A204.1 (cell line): ENCODE results near the gene PRKCZ.
A peak's percentile ranks its signal among the peaks of the same experiment; 100 is the strongest.

Experiments used
- FAIRE-seq: peaks from 2 replicates; lab custom pipeline; 2012; peaks lifted over from hg19 to GRCh38; lab: Jason Lieb, UNC

Gene PRKCZ

DNA sequence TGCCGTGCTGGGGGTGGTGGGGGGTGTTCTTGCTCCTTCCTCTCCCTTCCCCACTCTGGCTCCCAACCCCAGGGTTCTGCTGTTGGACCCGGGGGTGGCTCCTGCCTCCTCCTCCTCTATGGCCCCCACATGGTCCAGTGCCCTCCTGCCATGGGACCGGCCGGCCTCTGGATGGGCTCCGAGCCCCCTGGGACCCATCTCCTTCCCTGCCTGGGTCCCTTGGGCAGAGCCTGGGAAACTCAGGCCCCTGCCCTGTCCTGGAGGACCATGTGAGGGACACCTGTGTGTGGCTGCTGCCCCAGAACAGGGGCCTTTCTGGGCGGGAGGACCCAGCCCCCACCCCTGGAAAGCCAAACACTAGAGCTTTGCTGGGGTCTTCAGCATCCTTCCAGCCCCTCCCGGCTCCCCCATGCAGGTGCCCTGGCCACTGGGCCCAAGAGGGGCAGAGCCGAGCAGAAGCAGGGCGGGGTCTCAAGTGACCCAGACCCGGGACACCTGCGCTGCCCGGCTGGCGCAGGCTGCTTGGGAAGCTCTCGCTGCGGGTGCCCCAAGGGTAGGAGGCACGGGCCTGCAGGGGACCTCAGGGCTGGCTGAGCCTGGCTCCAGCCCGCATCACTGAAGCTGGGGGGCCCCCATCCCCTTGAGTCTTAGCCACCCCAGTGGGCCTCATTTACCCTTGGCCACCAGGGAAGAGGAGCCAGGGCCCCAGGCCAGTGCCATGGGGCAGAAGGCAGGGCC is 146.9 kb downstream of the PRKCZ start:
- FAIRE-seq = no peak

DNA sequence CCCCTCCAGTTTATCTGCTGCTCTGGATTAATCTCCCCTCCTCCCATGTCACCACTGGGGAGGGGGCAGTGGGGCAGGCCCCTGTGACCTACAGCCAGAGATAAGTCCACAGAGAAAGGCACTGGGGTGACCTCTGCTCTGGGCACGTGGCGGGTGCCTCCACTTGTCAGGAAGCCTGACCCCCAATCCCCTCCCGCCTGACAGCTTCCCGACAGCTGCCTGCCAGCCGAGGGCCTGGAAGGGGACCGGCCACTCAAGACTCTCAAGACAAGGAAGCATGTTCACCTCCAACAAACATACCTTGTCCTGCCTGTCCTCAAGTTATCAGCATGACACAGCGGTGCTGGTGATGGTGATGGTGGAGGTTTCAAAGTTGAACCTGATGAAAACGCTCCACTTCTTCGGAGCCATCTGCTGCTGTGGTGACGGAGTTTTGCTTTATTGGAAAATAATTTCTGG is 147.5 kb downstream of the PRKCZ start:
- FAIRE-seq = no peak

DNA sequence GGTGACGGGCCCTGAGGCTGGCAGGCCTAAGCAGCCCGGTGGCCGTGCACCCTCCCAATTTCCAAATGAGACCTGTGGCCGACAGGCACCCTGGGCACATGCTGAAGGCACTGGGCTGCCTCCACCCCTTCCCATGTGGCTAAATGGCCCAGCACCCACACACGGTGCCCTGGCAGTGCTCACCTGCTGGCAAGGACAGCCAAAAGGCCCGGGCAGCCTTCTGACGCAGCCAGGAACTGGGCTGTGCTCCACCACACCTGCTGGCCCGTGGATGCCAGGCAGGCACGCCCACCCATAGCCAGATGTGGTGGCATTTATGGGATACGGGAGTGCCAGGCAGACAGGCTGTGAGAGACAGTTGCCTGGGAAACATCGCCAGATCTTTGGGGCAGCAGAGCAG is 148.4 kb downstream of the PRKCZ start:
- FAIRE-seq = no peak

DNA sequence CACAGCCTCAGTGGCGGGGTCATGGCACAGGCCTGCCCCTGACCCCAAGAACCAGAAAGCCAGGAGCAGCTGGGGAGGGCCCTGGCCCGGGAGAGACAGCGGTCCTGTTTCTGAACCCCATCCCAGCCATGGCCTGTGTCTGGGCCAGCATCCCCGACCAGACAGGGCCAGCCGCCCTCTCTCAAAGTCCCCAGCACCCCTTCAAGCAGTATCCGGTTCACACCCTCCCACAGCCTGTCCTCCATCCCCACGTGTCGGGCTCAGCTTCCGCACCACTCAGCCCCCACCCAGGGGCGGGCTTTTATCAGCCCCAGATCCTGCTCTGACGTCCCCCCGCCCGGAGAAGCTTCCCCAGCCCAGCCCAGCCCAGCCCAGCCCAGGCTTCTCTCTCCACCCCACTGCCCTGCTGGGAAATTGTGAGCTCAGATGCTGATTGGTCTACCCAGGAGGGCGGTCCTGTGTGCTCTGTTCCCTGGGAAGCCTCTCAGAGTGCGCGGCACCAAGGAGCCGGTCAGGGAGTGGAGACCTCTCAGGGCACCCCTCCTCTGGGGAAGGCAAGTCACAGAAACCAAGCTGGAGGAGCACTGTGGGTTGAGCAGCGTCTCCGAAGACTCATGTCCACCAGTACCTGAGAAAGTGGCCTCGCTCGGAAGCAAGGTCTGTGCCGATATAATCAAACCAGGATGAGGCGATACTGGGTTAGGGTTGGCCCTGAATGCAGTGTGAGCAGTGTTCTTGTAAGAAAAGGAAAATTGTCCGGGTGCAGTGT is 149.0 kb downstream of the PRKCZ start:
- FAIRE-seq = peak; percentile 82

DNA sequence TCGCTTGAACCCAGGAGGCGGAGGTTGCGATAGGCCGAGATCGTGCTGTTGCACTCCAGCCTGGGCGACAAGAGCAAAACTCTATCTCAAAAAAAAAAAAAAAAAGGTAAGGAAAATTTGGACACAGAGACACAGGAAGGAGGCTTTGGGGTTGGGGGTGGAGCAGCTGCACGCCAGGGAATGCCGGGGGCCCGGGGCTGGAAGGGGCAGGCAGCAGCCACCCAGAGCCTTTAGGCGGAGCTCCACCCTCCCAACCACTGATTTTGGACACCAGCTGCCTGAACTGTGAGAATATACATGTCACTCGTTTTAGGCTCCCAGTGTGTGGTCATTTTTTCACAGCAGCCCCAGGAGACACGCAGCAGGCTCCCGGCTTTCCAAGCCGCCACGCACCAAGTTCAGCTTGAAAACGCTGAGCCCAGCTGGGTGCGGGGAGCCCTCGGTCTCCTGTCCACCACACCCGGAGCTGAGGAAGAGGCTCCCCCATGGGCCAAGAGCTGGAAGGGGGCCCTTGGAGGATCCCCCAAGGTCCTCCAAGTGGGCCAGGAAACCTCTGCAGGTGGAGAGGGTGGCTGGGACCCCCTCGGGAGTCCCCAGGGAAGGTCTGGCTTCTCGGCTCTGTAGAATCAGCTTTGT is 150.2 kb downstream of the PRKCZ start:
- FAIRE-seq = no peak

DNA sequence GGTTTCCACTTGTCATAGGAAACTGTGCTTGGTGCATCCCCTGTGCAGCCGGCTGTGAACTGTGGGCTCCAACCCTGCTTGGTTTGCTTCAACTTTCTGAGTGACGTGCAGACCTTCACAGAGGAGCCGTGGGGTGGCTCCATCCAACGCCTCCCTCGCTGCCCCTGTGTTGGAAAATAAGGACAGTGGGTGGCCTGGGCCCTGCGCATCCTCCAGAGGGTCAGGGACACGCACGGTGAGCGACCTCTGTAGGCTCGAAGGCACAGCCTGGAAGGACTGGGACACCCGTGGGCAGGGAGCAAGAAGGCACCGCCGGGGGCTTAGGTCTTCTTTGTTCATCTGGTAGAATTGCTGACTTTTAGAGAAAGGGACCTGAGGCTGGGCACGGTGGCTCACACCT is 150.9 kb downstream of the PRKCZ start:
- FAIRE-seq = no peak

DNA sequence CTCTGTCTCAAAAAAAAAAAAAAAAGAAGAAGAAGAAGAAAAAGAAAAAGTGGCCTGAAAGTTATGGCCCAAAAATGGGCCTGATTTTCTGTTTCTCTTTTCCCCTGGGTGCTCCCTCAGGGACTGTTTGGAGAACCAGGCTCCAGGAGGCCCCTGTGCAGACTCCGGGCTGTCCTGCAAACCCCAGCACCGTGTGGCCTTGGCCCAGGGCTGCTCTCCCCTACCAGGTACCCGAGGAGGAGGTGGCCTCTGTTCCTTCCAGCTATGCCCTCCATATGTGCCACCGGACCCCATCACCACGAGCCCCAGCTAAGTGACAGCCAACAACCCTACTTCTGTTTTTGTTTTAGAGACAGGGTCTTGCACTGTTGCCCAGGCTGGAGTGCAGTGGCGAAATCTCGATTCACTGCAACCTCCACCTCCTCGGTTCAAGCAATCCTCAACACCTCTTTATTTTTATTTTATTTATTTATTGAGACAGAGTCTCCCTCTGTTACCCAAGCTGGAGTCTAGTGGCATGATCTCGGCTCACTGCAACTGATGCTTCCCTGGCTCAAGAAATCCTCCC is 151.9 kb downstream of the PRKCZ start:
- no peak for FAIRE-seq

DNA sequence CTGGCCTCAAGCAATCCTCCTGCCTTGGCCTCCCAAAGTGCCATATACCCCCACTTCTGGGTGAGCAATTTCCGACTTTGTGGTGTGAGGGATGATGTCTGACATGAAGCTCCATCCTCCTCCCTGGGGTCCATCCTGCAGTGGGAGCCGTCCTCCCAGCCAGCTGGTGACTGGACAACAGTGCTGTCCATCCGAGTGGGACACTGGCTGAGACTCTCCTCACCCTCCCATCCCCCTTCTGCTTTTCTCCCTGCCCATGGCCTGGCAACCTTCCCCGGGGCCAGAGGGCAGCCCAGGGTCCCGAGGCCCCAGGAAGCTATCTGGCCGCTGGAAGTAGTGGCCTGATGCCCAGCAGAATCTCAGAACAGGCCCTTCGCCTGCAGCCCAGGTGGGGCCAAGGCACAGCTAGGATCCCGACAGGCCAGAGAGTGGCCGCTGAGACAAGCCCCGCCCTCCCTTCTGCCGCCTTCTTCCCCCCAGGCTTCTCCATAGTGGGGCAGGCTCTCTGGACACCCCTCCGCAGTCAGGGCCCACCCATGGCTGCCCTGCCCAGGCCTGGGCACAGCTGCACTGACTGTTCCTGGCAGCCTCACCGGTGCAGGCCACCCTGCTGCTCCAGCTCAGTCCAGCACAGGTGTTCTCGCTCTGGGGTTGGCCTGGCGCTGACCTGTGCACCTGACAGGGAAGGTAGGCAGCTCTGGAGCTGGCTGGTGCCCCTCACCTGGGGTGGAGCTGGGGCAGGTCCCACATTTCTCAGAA is 152.8 kb downstream of the PRKCZ start:
- FAIRE-seq = no peak

DNA sequence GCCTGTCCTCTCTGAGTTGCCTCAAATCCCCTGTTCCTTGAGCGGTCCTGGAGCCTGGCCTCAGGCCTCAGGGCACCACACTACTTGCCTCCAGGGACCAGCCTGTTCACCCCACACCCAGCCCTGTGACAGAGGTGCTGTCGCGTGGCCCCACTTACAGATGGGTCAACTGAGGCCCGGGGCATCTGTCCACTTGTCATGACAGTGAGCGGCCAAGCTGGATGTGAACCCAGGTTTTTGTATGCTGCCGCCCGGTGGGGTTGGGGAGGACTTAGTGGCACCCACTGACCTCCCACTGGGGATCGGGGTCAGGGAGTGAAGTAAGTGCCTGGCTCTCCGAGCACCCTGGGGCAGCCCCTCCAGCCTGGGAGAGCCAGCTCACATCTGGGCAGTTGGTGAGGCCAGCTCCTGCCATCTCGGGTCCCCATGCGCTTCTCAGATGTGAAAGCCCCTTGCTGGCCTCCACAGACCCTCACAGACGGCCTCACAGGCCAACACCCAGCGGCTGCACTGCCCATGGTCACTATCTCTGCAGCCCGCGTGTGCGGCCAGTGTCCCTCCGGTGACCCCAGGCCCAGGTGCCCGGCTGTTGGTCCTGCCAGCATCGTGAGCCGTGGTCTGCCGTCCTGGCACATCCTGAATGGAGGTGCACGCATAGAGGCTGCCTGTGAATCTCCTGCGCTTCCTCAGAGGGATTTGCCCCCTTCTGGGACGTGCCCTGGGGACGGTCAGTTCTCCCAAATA is 153.6 kb downstream of the PRKCZ start:
- no peak for FAIRE-seq

DNA sequence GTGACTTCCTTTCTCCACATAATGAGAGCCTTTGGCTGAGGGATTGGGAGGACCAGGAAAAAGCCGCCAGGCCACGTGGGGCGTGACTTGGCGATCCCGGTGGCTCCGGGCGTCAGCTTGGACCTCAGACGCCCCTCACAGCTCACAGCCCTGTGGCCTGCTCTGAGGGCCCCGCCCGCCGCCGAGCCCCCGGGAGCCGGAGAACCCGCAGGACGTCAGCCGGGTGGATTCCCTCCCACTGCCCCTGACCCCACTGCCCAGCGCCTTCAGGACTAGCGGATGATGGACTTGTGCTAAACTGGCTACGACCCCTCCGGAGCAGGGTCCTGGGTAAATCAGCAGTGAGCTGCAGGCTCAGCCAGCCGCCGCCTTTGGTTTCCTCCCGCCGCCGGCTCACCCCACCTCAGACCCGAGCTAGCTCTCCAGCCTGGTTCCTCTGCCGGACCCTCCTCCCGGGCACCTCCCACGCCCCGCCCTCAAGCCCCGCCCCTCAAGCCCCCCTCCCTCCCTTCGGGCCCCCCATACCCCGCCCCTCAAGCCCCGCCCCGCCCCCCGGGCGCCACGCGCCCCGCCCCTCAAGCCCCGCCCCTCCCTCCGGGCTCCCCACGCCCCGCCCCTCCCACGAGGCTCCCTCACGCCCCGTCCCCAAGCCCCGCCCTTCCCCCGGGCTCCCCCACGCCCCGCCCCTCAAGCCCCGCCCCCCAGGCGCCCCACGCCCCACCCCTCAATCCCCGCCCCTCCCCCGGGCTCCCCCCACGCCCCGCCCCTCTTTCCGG is 154.4 kb downstream of the PRKCZ start:
- no peak for FAIRE-seq

DNA sequence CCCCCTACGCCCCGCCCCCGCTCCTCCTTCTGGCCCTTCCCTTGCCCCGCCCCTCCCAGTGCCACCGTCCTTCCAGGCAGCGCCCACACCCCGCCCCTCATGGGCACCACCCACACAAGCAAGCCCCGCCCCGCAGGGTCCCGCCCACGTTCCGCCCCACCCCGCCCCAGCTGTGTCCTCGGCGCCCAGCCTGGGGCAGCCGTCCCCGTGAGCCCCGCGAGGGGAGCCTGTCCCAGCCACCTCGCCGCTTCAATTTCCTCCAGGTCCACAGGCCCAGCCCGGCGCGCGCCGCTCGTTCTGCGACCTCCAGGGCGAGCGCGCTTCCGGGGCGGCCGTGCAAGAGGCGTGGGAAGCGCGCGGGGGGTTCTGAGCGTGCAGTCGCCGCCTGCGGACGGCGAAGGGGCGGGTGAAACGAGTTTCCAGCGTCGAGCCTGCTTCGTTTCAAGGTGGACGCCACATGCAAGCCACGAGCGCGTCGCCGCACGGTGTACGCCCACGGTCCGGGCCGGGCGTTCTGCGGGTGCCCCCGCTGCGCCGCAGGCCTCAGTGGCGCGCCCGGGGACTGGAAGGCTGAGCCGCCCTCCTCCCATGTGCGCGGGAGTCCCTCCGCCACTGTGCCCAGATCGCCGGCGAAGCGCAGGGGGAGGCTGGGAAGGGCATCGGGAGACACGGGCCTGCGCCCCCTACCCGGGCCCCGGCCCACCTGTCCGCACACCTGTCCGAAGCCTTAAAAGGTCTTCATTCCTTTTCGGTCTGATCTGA is 155.2 kb downstream of the PRKCZ start:
- FAIRE-seq = no peak

DNA sequence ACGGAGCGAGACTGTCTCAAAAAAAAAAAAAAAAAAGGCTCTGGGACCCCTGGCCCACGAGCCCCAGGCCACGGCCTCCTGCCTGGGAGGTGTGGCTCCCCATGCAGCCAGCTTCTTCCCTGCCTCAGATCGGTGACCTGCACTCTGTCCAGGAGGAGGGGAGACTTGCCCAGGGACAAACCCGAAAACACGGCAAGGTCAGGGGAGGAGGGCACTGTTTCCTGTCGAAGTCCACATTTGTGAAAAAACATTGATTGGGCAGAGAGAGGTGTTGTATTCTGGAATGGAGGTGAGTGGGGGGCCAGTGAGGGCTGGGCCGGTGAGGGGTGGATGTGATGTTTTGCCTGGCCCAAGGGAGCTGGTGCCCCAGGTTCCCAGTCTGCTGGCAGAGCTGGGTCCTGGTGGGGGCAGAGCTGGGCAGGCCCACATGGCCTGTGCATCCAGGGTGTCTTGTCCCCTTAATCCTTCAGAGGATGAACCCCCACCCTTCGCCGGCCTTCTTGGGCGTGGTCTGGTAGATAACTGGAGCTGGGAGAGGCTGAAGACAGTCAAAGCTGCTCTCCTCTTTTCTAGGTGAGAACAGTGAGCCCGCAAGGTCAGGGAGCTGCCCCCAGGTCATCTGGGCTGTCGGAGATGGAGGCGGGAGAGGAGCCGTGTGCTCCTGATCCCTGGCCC is 156.7 kb downstream of the PRKCZ start:
- FAIRE-seq = no peak

DNA sequence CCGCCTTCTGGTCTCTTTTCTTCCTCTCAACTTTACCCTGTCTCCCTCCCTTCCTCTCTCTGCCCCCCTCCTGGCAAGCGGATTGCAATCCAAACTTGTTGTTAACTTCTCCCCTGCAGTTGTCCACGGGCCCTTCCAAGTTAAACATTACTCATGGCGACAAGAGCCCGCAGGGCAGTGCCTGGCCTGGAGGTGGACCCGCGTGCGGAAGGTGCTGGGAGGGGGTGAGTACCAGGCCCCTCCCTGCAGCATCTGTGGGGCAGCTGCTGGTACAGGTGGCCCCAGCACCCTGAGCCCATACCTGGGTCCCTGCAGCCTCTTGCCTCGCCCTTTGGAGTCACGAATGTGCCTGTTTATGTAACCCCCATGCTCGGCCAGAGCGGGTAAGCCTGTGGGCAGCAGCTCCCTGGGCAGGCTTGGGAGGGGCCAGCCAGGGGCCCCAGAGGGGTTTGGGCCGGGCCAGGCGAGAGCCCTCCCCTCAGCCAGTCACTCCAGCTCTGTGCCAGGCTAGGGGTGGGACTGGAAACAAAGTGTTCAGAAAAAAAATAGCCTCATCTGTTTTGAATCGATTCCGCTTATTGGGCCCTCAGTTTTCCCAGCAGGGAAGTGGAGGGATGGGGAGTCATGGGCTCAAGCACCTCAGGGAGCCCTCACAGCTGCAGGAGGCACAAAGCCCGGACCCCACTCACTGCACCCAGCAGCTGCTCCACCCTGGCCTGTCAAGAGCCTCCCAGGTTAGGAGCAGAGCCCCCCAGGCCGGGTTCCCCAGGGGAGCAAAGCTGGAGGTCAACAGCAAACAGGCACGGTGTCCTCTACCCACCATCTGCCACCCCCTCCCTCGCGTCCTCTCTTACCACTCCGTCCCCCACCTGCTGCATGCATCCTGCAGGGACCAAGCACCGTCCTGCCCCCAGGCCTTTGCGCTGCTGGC is 158.4 kb downstream of the PRKCZ start:
- FAIRE-seq = no peak

DNA sequence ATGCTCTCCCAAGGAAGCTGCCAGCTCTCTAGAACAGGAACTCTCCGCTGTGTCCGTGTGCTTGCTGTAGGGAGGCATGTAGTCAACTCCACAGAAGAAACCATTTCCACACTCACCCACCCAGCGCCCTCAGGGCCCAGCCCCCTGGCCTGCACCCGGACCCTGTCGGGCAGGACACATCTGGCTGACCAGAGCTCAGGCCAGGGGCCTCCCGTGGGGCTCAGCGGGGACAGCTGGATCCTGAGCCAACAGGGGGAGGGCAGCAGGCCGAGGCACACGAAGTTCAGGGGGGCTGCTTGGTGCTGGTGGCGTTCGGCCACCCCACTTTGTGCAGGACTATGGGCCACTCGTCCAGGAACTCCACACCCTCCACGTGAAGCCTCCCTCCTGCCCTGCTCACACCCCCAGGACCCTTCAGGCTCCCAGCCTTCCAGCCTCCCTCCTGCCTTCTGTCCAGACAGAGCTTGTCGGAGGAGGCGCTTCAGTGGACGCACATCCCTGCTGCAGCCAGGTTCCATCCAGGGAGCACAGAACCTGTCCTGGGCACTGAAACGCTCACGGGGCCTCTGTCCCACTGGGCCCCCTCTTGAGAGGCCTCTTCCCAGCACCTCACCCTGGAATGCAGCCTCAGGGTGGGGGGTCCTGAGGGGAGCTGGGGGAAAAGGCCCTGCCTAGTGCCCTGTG is 159.3 kb downstream of the PRKCZ start:
- FAIRE-seq = no peak

DNA sequence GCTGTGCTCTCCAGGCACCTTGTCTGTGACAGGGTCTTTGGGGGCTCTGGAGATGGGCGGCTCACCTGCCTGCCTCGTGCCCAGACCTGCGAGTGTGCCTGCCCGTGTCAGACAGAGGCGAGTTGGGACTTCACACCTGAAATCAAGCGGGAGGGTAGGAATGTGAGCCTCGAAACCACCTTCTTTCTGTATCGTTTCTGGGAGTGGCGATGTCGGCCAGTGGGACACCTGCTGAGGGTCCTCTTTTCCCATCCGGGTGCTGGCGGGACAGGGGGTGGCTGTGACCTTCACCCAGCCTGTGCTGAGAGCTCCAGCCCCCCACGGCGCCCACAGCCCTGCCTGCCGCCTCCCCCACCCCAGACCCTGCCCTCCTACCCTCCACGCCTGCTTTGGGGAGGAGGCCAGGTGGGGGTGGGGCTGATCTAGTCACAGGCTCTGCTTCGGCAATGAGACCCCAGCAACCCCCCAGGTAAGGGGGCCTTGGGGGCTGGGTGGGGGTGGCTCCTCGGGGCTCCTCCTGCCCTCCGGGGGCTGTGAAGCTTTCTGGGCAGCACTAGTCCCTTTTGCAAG is 160.0 kb downstream of the PRKCZ start:
- no peak for FAIRE-seq

DNA sequence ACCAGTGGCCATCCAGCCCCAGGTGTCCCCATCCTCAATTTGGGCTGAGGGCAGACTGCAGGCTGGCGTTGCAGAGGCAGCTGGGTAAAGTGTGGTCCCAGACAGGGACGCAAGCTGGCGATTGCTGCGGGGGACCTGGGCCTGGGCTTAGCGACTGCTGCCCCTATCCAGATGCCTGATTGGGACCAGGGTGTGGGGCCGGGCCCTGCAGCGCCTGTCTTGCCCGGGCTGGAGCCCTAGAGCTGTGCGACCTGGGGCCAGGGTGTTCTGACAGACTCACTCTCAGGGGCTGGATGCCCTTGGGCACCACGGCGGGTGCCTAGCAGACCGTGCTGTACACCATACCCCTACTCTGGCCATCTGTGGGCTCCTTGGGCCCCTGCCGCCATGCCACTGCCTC is 160.6 kb downstream of the PRKCZ start:
- no peak for FAIRE-seq

DNA sequence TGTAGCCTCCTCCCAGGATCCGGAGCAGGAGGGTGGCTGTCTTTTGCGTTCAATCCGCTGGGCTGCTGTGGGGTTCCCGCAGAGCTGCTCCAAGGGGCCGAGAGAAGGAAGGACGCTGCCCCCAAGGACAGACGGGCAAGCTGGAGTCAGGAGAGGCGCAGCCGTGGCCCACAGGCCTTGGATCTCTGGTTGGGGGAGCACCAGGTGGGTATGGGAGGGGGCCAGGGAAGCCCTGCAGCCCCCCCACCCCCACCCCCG is 162.0 kb downstream of the PRKCZ start:
- no peak for FAIRE-seq
